ENCODE data around the gene CTSL. TPM values are rescaled to one million over a fixed set of nuclear protein-coding genes. Genes with fewer than 3 reads are reported as not detected.

CTSL gene
- polyA plus RNA-seq, 2 of the 4 experiments (the other 2 are of a cell fraction): 725 to 902 TPM

GRCh38 chr9:87722393-87723088 lies 3.4 kb upstream of the CTSL start:
- TF ChIP-seq FOSL2 (IDR thresholded peaks at IDR 0.05): no peak
- TF ChIP-seq FOSL2 (CRISPR knock-in tag; IDR thresholded peaks at IDR 0.05): no peak
- no peak for TF ChIP-seq RAD21 (conservative IDR thresholded peaks at IDR 0.05 in 1 of 2, IDR thresholded peaks at IDR 0.05 in 1 of 2)
- no peak for TF ChIP-seq SMC3 (IDR thresholded peaks at IDR 0.05)
- TF ChIP-seq CBX8 (IDR thresholded peaks at IDR 0.05): no peak
- no peak overlapping the region for H3K4me2 ChIP-seq
- ChIA-PET POLR2A (no interaction called here), CTCF (interaction anchor here (0.9 to 2.7 kb wide), 6 partner anchors 8 to 90 kb away, joined by 3 to 7 read pairs (median 4); no protein-coding TSS in a partner anchor)
- peak overlapping the region in 1 of 2 experiments; percentile 49; a peak in 2 of 6 replicates for H3K27ac ChIP-seq
- no peak for FAIRE-seq
- no peak for ATAC-seq
- 86% methylated on average over 5 of the region's 5 CpGs for WGBS (ENCODE audit: missing lambda C conversion rate)
- H3K4me1 ChIP-seq: peaks cover 13% of the 10 kb centered on the region; the same call in 1 of the 3 replicates
- no peak for DNase-seq (ENCODE audit: low read depth in 1 of 2, low spot score in 1 of 2)
- H3K9me3 ChIP-seq: no peaks in the 10 kb centered on the region
- no peak overlapping the region for H3K4me3 ChIP-seq

- DNase-seq (ENCODE audit: low read depth in 1 of 2, low spot score in 1 of 2) (peak; percentile 40 to 42), ATAC-seq (peak; percentile 62 to 75), FAIRE-seq (no peak)
- Histone ChIP-seq H3K9me3 (no peaks in the 10 kb centered on the region), H3K4me2 (peak overlapping the region; percentile 85), H3K4me1 (peaks cover 42% of the 10 kb centered on the region), H3K27ac (peak overlapping the region; percentile 92 to 97), H3K4me3 (peak overlapping the region; percentile 80)
- POLR2A ChIA-PET: interaction anchor here (0.6 to 2.9 kb wide), 12 partner anchors 8 to 702 kb away, joined by 3 to 75 read pairs (median 6); partner anchors contain the start of gene CDK20
- 6% methylated on average over 15 of the region's 25 CpGs for WGBS (ENCODE audit: missing lambda C conversion rate)
- CTCF ChIA-PET: interaction anchor here (0.8 to 6.6 kb wide), 10 partner anchors 11 to 86 kb away, joined by 3 to 57 read pairs (median 4); no protein-coding TSS in a partner anchor
- TF ChIP-seq TFCP2L1 (CRISPR knock-in tag; IDR thresholded peaks at IDR 0.05) (no peak), CTCF (IDR thresholded peaks at IDR 0.05) (no peak), CHD4 (IDR thresholded peaks at IDR 0.05; ENCODE audit: borderline replicate concordance) (no peak), RAD21 (conservative IDR thresholded peaks at IDR 0.05 in 1 of 2, IDR thresholded peaks at IDR 0.05 in 1 of 2) (no peak), FOXS1 (CRISPR knock-in tag; IDR thresholded peaks at IDR 0.05) (no peak), JUN (IDR thresholded peaks at IDR 0.05) (no peak), CBX8 (IDR thresholded peaks at IDR 0.05) (no peak), EHMT2 (IDR thresholded peaks at IDR 0.05; ENCODE audit: low read depth) (no peak), BHLHE40 (IDR thresholded peaks at IDR 0.05; ENCODE audit: low read depth, low read length) (no peak), RNF2 (IDR thresholded peaks at IDR 0.05; ENCODE audit: borderline replicate concordance, low read depth) (no peak), HOXB13 (CRISPR knock-in tag; IDR thresholded peaks at IDR 0.05; ENCODE audit: low read depth) (no peak), HOXB5 (CRISPR knock-in tag; IDR thresholded peaks at IDR 0.05) (no peak), FOSL2 (IDR thresholded peaks at IDR 0.05) (no peak), FOSL2 (CRISPR knock-in tag; IDR thresholded peaks at IDR 0.05) (no peak), HEYL (CRISPR knock-in tag; IDR thresholded peaks at IDR 0.05) (no peak), PBX3 (IDR thresholded peaks at IDR 0.05) (no peak), REST (IDR thresholded peaks at IDR 0.05) (no peak), E2F6 (IDR thresholded peaks at IDR 0.05; ENCODE audit: borderline replicate concordance, low read depth) (no peak), ZSCAN20 (CRISPR knock-in tag; IDR thresholded peaks at IDR 0.05) (no peak)
Observed at GRCh38 chr9:87725356-87725899, 491 bp upstream of the CTSL start.
